OCI-LY3 (cell line): Measurements from ENCODE around the gene ARMH3.

Experiments used
- H2AFZ ChIP-seq: fragments of 200-600, 300-600 bp; shearing (Covaris generic); 2 replicates; pipeline ENCODE4 v1.6.0; 2014; ENCODE audit warnings: antibody characterized with exemption, low read depth, low read length
- H3K27ac ChIP-seq: fragments of 200-600, 300-600 bp; sonication (generic); 2 replicates; pipeline ENCODE4 v1.5.1; 2014; ENCODE audit warnings: mild to moderate bottlenecking, low read length, moderate library complexity, mixed read lengths
- H3K27me3 ChIP-seq: fragments of 200-600, 300-600 bp; sonication (generic); 2 replicates; pipeline ENCODE4 v1.6.1; 2014; ENCODE audit warnings: low read depth, low read length, mixed read lengths
- H3K36me3 ChIP-seq: fragments of 200-600, 300-600 bp; sonication (generic); replicated peaks from 2 replicates; pipeline ENCODE3; 2014; ENCODE audit warnings: low read depth, low read length, mixed read lengths
- H3K4me1 ChIP-seq: fragments of 300-600, 200-600 bp; sonication (generic); 2 replicates; pipeline ENCODE4 v1.6.1; 2014; ENCODE audit warnings: low read length, mixed read lengths
- H3K4me2 ChIP-seq: fragments of 200-600, 300-600 bp; sonication (generic); 2 replicates; pipeline ENCODE4 v1.6.1; 2014; ENCODE audit warnings: low read length, mixed read lengths
- H3K4me3 ChIP-seq: fragments of 300-600, 200-600 bp; sonication (generic); 2 replicates; pipeline ENCODE4 v1.5.1; 2014; ENCODE audit warnings: antibody characterized with exemption, mild to moderate bottlenecking, low read length, moderate library complexity
- H3K79me2 ChIP-seq: fragments of 300-600, 200-600 bp; shearing (Covaris generic); 2 replicates; pipeline ENCODE4 v1.6.1; 2014; ENCODE audit warnings: mild to moderate bottlenecking, low read length, mixed read lengths
- H3K9ac ChIP-seq: fragments of 300-600, 200-600 bp; shearing (Covaris generic); 2 replicates; pipeline ENCODE4 v1.6.0; 2014; ENCODE audit warnings: mild to moderate bottlenecking, low read length, moderate library complexity
- H3K9me3 ChIP-seq: fragments of 200-600, 300-600 bp; shearing (Covaris generic); 2 replicates; pipeline ENCODE4 v1.6.1; 2014; ENCODE audit warnings: low read length, mixed read lengths; ENCODE audit not compliant: insufficient read depth
- H4K20me1 ChIP-seq: fragments of 200-600, 300-600 bp; sonication (generic); 2 replicates; pipeline ENCODE4 v1.6.1; 2016; ENCODE audit warnings: low read length, mixed read lengths; ENCODE audit not compliant: insufficient read depth
- CTCF ChIP-seq: fragments of 200-600, 300-600 bp; sonication (generic); IDR thresholded peaks from 2 replicates; pipeline ENCODE4 v1.5.1; 2014; ENCODE audit warnings: antibody characterized with exemption, low read length, low read depth
- EZH2phosphoT487 ChIP-seq: fragments of 200-600 bp; shearing (Covaris generic); IDR thresholded peaks from 2 replicates; pipeline ENCODE4 v1.6.1; 2018; ENCODE audit warnings: antibody characterized with exemption, mixed run types, low read depth

ARMH3 gene

GRCh38 chr10:101837748-101838147, 218.2 kb downstream of the ARMH3 start:
- H4K20me1 ChIP-seq: no peaks in the 10 kb centered on the region; the same call in 1 of the 2 replicates
- no peak overlapping the region for H2AFZ ChIP-seq
- no peaks in the 10 kb centered on the region for H3K27me3 ChIP-seq
- no peak overlapping the region for H3K9ac ChIP-seq
- no peaks in the 10 kb centered on the region for H3K9me3 ChIP-seq
- no peaks in the 10 kb centered on the region for H3K36me3 ChIP-seq
- H3K4me1 ChIP-seq: peaks cover 24% of the 10 kb centered on the region
- no peaks in the 10 kb centered on the region; the same call in 1 of the 2 replicates for H3K79me2 ChIP-seq
- H3K4me3 ChIP-seq: no peak overlapping the region
- TF ChIP-seq EZH2phosphoT487: no peak
- no peak overlapping the region for H3K27ac ChIP-seq
- H3K4me2 ChIP-seq: no peak overlapping the region

- Histone ChIP-seq H3K36me3 (no peaks in the 10 kb centered on the region), H3K4me2 (no peak overlapping the region), H3K79me2 (no peaks in the 10 kb centered on the region; the same call in 1 of the 2 replicates), H4K20me1 (no peaks in the 10 kb centered on the region; the same call in 1 of the 2 replicates), H3K27me3 (no peaks in the 10 kb centered on the region), H3K27ac (no peak overlapping the region), H3K9ac (no peak overlapping the region), H3K9me3 (no peaks in the 10 kb centered on the region), H3K4me3 (no peak overlapping the region), H3K4me1 (peaks cover 14% of the 10 kb centered on the region), H2AFZ (no peak overlapping the region)
- TF ChIP-seq EZH2phosphoT487: no peak
- no peak for TF ChIP-seq CTCF
Observed at GRCh38 chr10:101835362-101835761, 220.6 kb downstream of the ARMH3 start.

- TF ChIP-seq CTCF: no peak
- no peak for TF ChIP-seq EZH2phosphoT487
- H3K9ac ChIP-seq: no peak overlapping the region
- H3K27me3 ChIP-seq: no peaks in the 10 kb centered on the region
- H4K20me1 ChIP-seq: peaks cover 5% of the 10 kb centered on the region; the same call in 1 of the 2 replicates
- H3K36me3 ChIP-seq: no peaks in the 10 kb centered on the region
- H2AFZ ChIP-seq: no peak overlapping the region
- no peak overlapping the region for H3K4me3 ChIP-seq
- H3K79me2 ChIP-seq: no peaks in the 10 kb centered on the region; the same call in 1 of the 2 replicates
- H3K4me2 ChIP-seq: no peak overlapping the region
- H3K27ac ChIP-seq: no peak overlapping the region
- H3K4me1 ChIP-seq: peaks cover 18% of the 10 kb centered on the region
- no peaks in the 10 kb centered on the region for H3K9me3 ChIP-seq
Observed at GRCh38 chr10:101834341-101834740, 221.6 kb downstream of the ARMH3 start.

- TF ChIP-seq CTCF (no peak), EZH2phosphoT487 (no peak)
Observed at GRCh38 chr10:101833466-101833865, 222.5 kb downstream of the ARMH3 start.

More at GRCh38 chr10:101833466-101833865, 222.5 kb downstream of the ARMH3 start:
- H4K20me1 ChIP-seq: peaks cover 5% of the 10 kb centered on the region; the same call in 1 of the 2 replicates
- H3K9me3 ChIP-seq: no peaks in the 10 kb centered on the region
- H3K9ac ChIP-seq: no peak overlapping the region
- no peak overlapping the region for H2AFZ ChIP-seq
- H3K79me2 ChIP-seq: no peaks in the 10 kb centered on the region; the same call in 1 of the 2 replicates
- no peaks in the 10 kb centered on the region for H3K36me3 ChIP-seq
- H3K27ac ChIP-seq: no peak overlapping the region
- H3K4me2 ChIP-seq: no peak overlapping the region
- H3K4me1 ChIP-seq: peaks cover 16% of the 10 kb centered on the region
- H3K27me3 ChIP-seq: no peaks in the 10 kb centered on the region
- no peak overlapping the region for H3K4me3 ChIP-seq
